AG04450 (cell line): ENCODE data around the gene METTL25B. TPM values are rescaled to one million over a fixed set of nuclear protein-coding genes. Genes with fewer than 3 reads are reported as not detected.

Experiments
- CTCF ChIA-PET: fragments of 300-600, 350-600 bp; formaldehyde crosslinking; extraction: SDS; loops from one replicate; lab custom pipeline; 2022; ENCODE audit warnings: antibody characterized with exemption, inconsistent platforms; lab: Charles Lee
- POLR2A ChIA-PET: fragments of 350-600 bp; formaldehyde crosslinking; extraction: SDS; loops from one replicate; lab custom pipeline; 2021; ENCODE audit warnings: antibody characterized with exemption, inconsistent platforms; lab: Yijun Ruan, JAX
- DNase-seq: peaks from one replicate; pipeline ENCODE4 v3.0.0-alpha.2; 2011; ENCODE audit warnings: low read depth, low spot score
- H3K27ac ChIP-seq: one replicate; pipeline ENCODE4 v1.5.1; 2012; ENCODE audit warnings: low read depth, low read length, control low read depth
- H3K27me3 ChIP-seq: one replicate; pipeline ENCODE4 v1.6.0; 2012; ENCODE audit warnings: low read length; ENCODE audit not compliant: control insufficient read depth, insufficient read depth
- H3K4me3 ChIP-seq: 2 replicates; pipeline ENCODE4 v1.5.1; 2011; ENCODE audit warnings: mild to moderate bottlenecking, low read depth, low read length, control low read depth
- H3K9me3 ChIP-seq: 2 replicates; pipeline ENCODE4 v1.5.1; 2012; ENCODE audit warnings: low read length; ENCODE audit not compliant: control insufficient read depth, insufficient read depth
- polyA plus RNA-seq: library from polyadenylated mRNA; depleted of rRNA; stranded (reverse); fragments of >200 nt; gene quantifications from 2 replicates; pipeline ENCODE4 v1.2.3, GENCODE V29; 2011
- TF ChIP-seq, protein P1 (sequence below): IDR thresholded peaks from 2 replicates; pipeline ENCODE4 v1.5.1; 2011; ENCODE audit warnings: low read depth, low read length, control low read depth, inconsistent platforms

METTL25B gene
- polyA plus RNA-seq, 1 experiment, result 8.3 TPM

DNA sequence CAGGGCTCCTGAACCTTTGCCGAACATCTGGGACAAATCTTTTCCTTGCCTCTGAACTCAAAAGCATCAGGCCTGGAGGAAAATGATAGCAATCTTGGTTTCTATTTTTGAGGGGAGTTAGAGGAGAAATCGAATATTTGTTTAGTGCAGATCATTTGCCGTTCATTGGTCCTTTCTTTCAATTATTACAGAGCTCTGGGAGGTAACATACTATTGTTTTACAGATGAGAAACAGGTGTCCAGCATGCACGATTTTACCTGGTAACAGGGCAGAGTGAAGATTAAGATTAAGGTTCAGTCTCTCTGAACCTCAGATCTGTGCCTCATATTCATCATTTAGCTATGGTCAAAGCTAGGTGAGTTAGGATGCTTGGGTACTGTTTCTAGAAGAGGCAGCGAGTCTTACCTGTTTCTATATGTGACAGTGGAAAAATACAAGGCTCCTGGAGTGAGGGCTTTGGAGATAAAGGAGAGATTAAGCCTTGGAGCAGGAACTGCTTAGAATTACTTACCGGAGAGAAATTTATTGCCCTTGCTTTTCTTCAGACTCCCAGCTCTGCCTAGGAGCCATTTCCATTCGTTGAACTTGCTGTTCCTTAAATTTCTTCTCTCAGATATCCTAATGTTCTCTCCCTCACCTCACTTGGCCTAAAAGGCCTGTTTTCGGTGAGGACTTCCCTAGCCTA lies 40.5 kb downstream of the METTL25B start:
- TF ChIP-seq, protein P1, sequence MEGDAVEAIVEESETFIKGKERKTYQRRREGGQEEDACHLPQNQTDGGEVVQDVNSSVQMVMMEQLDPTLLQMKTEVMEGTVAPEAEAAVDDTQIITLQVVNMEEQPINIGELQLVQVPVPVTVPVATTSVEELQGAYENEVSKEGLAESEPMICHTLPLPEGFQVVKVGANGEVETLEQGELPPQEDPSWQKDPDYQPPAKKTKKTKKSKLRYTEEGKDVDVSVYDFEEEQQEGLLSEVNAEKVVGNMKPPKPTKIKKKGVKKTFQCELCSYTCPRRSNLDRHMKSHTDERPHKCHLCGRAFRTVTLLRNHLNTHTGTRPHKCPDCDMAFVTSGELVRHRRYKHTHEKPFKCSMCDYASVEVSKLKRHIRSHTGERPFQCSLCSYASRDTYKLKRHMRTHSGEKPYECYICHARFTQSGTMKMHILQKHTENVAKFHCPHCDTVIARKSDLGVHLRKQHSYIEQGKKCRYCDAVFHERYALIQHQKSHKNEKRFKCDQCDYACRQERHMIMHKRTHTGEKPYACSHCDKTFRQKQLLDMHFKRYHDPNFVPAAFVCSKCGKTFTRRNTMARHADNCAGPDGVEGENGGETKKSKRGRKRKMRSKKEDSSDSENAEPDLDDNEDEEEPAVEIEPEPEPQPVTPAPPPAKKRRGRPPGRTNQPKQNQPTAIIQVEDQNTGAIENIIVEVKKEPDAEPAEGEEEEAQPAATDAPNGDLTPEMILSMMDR, result no peak
- CTCF ChIA-PET, result interaction anchor here (0.9 to 3.8 kb wide), 2 partner anchors 43 to 109 kb away, joined by 3 to 18 read pairs; no protein-coding TSS in a partner anchor
- H3K27me3 ChIP-seq, result no peaks in the 10 kb centered on the region
- no peak overlapping the region for H3K27ac ChIP-seq
- H3K4me3 ChIP-seq, result peak overlapping the region; percentile 95
- no peak for DNase-seq
- peaks cover 6% of the 10 kb centered on the region; the same call in 1 of the 2 replicates for H3K9me3 ChIP-seq
- POLR2A ChIA-PET, result interaction anchor here (1.0 to 1.4 kb wide), 4 partner anchors 13 to 79 kb away, joined by 3 to 6 read pairs (median 4); partner anchors contain the start of gene MRPL24

DNA sequence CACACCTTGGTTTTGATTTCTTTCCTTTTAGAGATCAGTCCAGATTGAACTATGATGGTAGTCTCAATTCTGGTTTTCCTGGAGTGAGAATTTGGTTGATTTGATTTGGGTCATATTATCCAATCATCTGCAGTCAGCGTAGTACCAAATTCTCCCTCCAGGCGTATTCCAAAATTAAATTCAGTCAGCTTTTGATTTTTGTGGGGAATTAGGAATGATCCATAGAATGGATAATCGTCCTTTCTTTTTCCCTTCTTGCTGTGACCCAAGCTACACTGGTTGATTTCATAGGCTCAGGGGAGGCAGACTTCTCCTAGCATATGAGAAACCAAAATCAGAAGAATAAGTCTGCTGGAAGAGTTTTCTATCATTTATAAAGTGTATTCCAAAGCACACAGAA lies 44.0 kb downstream of the METTL25B start:
- no peak for DNase-seq
- peaks cover 6% of the 10 kb centered on the region; the same call in 1 of the 2 replicates for H3K9me3 ChIP-seq
- TF ChIP-seq, protein P1, result peak; percentile 21; the same call in 1 of the 2 replicates
- POLR2A ChIA-PET, result no interaction called here
- no peaks in the 10 kb centered on the region for H3K27me3 ChIP-seq
- CTCF ChIA-PET, result interaction anchor here (1.0 to 3.8 kb wide), 4 partner anchors 10 to 82 kb away, joined by 3 to 18 read pairs (median 4); no protein-coding TSS in a partner anchor
- H3K4me3 ChIP-seq, result no peak overlapping the region
- no peak overlapping the region for H3K27ac ChIP-seq

GRCh38 chr1:156772728-156773497 lies 44.6 kb downstream of the METTL25B start:
- Histone ChIP-seq H3K4me3 (no peak overlapping the region), H3K27ac (no peak overlapping the region), H3K9me3 (peaks cover 1% of the 10 kb centered on the region; the same call in 1 of the 2 replicates), H3K27me3 (no peaks in the 10 kb centered on the region)
- CTCF ChIA-PET, result interaction anchor here (0.8 to 1.4 kb wide), 4 partner anchors 9 to 83 kb away, joined by 3 to 4 read pairs (median 3); no protein-coding TSS in a partner anchor
- no peak for DNase-seq
- POLR2A ChIA-PET, result no interaction called here
- TF ChIP-seq, protein P1, result no peak

GRCh38 chr1:156773607-156774006 lies 45.3 kb downstream of the METTL25B start:
- no peaks in the 10 kb centered on the region for H3K27me3 ChIP-seq
- no peak overlapping the region for H3K27ac ChIP-seq
- H3K9me3 ChIP-seq, result no peaks in the 10 kb centered on the region
- no peak overlapping the region for H3K4me3 ChIP-seq
- TF ChIP-seq, protein P1, result 0 out of 2 replicates have a peak, but pooled peaks have one; percentile 7
- POLR2A ChIA-PET, result no interaction called here
- no peak for DNase-seq
- CTCF ChIA-PET, result no interaction called here
